ENCODE measurements around the gene GORASP2.

- TF ChIP-seq EP300 (IDR thresholded peaks at IDR 0.05; ENCODE audit: borderline replicate concordance), result no peak
- TF ChIP-seq FOXM1 (IDR thresholded peaks at IDR 0.05; ENCODE audit: borderline replicate concordance, low read depth), result no peak
- no peak for TF ChIP-seq MAX (IDR thresholded peaks at IDR 0.05)
Measured at GRCh38 chr2:170932166-170932565, 3.1 kb downstream of the GORASP2 start.
